HG03135 (cell line): ENCODE results near the gene CLCN6.
A peak's percentile ranks its signal among the peaks of the same experiment; 100 is the strongest.
"Not testable (repeated sequence)": the region's sequence is repeated elsewhere in the genome, so short reads cannot be mapped to it uniquely, and the experiment has no call there.

Experiments
- ATAC-seq: cut with Tn5 transposase; IDR thresholded peaks from one replicate; pipeline ENCODE4 v1.9.1; 2021; ENCODE audit warnings: mild to moderate bottlenecking, moderate library complexity; ENCODE audit not compliant: unreplicated experiment

CLCN6 gene

GRCh38 chr1:11794446-11795237 is 11.3 kb upstream of the CLCN6 start:
- ATAC-seq = no peak

DNA sequence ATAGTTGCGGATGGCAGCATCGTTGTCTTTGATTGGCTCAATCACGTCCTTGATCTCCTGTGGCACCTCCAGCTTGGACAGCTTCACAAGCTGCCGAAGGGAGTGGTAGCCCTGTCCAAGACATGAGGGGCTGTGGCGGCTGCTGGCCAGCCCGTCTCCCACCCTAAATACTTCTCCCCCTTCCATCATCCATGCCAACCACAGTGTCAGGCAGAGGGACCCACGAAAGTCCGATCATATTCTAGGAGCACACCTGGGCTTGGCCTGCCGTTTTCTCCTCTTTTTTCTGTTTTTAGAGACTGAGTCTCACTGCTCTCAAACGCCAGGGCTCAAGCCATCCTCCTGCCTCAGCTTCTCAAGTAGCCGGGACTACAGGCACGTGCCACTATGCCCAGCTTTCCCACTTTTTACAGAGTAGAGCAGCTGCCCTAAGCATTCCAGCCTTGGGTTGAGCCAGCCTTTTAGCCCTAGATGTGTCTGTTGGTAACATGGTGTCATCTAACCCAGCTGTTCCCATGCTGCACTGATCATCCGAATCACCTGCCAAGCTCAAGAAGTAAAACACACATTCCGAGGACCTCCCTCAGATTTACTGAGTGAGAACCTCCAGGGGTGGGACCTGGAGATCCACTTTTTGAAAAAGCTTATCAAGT is 10.6 kb upstream of the CLCN6 start:
- no peak for ATAC-seq

DNA sequence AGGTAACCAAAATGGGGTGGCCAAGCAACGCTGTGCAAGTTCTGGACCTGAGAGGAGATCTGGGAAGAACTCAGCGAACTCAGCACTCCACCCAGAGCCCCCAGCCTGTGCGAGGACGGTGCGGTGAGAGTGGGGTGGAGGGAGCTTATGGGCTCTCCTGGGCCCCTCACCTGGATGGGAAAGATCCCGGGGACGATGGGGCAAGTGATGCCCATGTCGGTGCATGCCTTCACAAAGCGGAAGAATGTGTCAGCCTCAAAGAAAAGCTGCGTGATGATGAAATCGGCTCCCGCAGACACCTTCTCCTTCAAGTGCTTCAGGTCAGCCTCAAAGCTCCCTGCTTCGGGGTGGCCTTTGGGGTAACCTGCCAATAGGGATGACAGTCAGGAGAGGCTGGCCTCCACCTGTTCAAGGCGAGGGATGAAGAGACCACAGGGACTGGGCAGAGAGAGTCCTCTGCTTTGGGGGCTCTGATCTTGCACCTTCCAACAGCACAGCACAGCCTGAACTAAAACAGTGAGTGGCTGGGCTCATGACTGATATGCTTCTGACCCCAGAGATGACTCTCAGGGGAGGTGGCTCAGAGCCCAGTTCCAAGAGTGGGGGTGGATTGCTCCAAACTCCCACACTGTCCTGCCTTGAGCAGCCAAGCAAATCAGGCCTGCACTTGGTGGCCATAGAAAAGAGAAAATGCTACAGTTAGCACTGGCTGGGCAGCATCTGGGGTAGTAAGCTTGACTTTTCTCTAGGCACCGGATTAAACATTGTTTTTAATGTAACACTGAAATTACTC is 9.8 kb upstream of the CLCN6 start:
- no peak for ATAC-seq

GRCh38 chr1:11797525-11798216 is 8.3 kb upstream of the CLCN6 start:
- no peak for ATAC-seq

GRCh38 chr1:11799099-11799498 is 6.9 kb upstream of the CLCN6 start:
- ATAC-seq = no peak

DNA sequence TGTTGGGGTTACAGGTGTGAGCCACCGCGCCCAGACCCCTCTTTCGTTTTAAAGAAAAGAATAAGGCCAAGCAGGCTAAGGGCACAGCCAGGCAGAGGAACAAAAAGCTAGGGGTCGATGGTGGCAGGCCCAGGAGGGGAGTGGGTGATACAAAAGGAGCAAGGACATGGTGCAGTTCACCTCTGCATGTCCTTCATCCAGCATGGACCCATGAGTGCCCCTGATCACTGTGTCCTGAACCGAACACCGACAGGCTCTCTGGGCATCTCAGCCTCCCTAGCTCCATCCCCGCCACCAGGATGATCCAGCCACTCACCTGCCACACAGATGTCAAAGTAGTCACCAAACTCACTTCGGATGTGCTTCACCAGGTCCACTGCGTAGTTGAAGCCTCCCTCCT is 6.1 kb upstream of the CLCN6 start:
- ATAC-seq = no peak

- ATAC-seq = no peak
Observed at GRCh38 chr1:11800391-11800755, 5.6 kb upstream of the CLCN6 start.

DNA sequence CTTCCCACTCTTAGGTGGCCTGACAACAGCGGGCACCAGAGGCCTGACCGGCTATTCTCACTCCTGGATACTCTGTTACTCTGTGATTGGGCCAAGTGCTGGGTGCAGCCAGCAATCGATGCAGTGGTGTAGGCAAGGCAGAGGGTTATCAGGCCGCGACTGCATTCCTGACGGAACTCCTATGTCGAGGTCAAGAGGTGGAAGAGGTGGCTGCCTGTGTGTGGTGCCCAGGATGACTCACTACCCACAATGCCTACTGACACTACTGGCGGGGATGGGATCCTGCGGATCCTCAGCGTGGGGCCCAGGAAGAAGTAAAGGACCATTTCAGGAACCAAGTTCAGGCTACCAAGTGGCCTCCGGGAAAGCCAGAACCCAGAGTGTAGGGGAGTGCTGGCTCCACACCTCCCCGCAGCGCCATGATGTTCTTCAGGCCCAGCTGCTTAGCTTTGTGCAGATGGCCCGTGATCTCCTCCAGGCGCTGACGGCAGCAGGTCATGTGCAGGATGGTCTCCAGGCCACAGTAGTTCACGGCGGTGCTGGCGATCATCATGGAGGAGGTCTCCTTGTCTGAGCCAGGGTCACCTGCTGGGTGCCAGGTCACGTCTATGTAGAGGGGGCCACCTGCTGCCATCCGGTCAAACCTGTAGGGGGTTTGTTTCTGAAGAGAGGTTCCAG is 5.1 kb upstream of the CLCN6 start:
- ATAC-seq = no peak

GRCh38 chr1:11802616-11802972 is 3.4 kb upstream of the CLCN6 start:
- no peak for ATAC-seq

GRCh38 chr1:11802973-11803885 is 2.8 kb upstream of the CLCN6 start:
- no peak for ATAC-seq

GRCh38 chr1:11803924-11804665 is 1.9 kb upstream of the CLCN6 start:
- not testable (repeated sequence) for ATAC-seq

DNA sequence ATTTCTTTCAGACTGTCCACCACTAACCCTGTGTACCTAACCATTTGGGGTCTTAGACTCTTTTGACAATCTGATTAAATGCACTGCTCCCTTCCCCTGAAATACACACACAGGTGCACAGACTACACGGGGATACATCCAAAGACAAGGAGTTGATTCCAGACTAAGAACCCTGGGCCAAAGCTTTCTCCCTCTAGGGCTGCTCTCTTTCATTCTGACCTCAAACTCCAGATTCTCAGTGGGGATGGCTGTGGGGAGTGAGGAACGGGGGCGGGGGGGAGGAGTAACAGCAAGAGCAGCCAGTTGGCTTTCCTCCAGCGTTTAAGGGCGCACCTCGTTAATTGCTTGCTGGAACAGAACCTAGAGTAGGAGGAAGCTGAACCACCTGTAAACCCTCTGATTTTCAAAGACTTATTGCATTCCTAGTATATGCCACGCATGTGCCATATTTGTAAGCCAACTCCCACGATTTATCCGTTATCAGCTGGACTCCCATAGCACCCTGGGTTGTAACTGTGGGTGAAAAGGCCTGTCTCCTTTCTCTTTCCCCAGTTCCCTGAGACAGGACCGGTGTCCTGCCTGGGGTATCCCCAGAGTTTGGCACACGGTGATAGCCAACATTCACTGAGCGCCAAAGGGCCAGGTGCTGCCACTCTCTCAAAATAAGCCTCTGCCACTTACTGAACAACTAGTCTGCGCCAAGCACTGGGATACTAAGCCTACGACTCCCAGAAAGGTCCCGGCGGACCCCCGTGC is 1.1 kb upstream of the CLCN6 start:
- ATAC-seq = no peak

DNA sequence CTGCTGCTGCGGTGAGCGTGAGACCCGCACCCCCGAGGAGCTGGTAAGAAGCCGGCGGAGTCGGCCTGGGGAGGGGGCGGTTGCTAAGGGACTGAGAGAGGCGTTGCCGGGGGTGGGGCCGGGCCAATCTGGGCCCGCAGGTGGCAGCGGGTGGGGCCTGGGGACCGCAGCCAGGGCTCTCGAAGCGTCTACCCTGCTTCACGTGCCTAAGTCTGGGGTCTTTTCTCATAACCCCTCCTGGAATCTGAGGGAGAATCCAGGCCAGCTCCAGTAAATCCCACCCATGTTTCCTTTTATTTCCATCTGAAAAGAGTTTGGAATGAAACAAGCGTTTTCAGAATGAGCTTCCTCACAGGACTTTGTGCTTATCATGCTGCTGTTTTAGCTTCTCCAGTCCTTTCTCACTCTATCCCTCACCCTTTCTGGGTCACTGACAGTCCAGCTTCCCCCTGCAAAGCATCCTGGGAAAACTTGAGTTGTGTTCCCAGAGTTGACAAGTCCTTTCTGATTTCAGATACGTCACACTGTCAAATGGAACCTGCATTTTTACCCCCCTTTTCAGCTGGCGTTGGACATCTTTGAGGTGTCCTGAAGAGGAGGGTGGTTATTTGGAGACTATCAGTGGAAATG is 431 bp downstream of the CLCN6 start:
- ATAC-seq = peak; percentile 40

GRCh38 chr1:11807133-11807532 is 1.1 kb downstream of the CLCN6 start:
- no peak for ATAC-seq

GRCh38 chr1:11813021-11813420 is 7.0 kb downstream of the CLCN6 start:
- ATAC-seq = no peak

GRCh38 chr1:11817192-11817591 is 11.2 kb downstream of the CLCN6 start:
- ATAC-seq = no peak

GRCh38 chr1:11822091-11822490 is 16.1 kb downstream of the CLCN6 start:
- no peak for ATAC-seq
